Gastroesophageal sphincter (tissue), 3 donors: ENCODE results near the gene PTPRG.

Experiments used
- CTCF ChIP-seq, 4 experiments: fragments of 200-600 bp in 2 of 4; fragments of 450-650 bp in 2 of 4; sonication (generic) in 1 of 4; IDR thresholded peaks; one replicate each; pipeline ENCODE4 v1.5.1; 2017 to 2019; ENCODE audit warnings: antibody characterized with exemption in 4 of 4, mild to moderate bottlenecking in 2 of 4, moderate library complexity in 2 of 4
- POLR2A ChIP-seq, 2 donors: fragments of 450-650 bp; IDR thresholded peaks; one replicate each; pipeline ENCODE4 v1.6.1; 2017; ENCODE audit warnings: antibody characterized with exemption in 2 of 2, mild to moderate bottlenecking in 2 of 2, moderate library complexity in 1 of 2

- TF ChIP-seq CTCF (IDR thresholded peaks at IDR 0.05) (no peak), POLR2A (IDR thresholded peaks at IDR 0.05) (no peak)
Measured at GRCh38 chr3:61691466-61691865, 130.1 kb downstream of the PTPRG start.
